Parathyroid adenoma (tissue), 2 donors: ENCODE results near the gene PLET1.

ENCODE experiments used
- H2AFZ ChIP-seq: fragments of 300-600 bp; sonication (generic); one replicate; pipeline ENCODE4 v1.7.0; 2017; ENCODE audit warnings: antibody characterized with exemption, mild to moderate bottlenecking
- H3K27ac ChIP-seq: fragments of 300-600 bp; sonication (generic); one replicate; pipeline ENCODE4 v1.7.0; 2017
- H3K27me3 ChIP-seq: fragments of 300-600 bp; sonication (generic); one replicate; pipeline ENCODE4 v1.7.0; 2017; ENCODE audit warnings: low read length; ENCODE audit not compliant: control insufficient read depth, insufficient read depth
- H3K36me3 ChIP-seq: fragments of 300-600 bp; sonication (generic); one replicate; pipeline ENCODE4 v1.7.0; 2017; ENCODE audit warnings: low read length; ENCODE audit not compliant: control insufficient read depth, insufficient read depth
- H3K4me1 ChIP-seq: fragments of 300-600 bp; sonication (generic); one replicate; pipeline ENCODE4 v1.7.0; 2017; ENCODE audit warnings: control low read depth
- H3K4me2 ChIP-seq: fragments of 300-600 bp; sonication (generic); one replicate; pipeline ENCODE4 v1.7.0; 2017; ENCODE audit warnings: low read length
- H3K4me3 ChIP-seq: fragments of 300-600 bp; sonication (generic); one replicate; pipeline ENCODE4 v1.7.0; 2017; ENCODE audit warnings: low read depth, low read length
- H3K79me2 ChIP-seq: fragments of 300-600 bp; sonication (generic); one replicate; pipeline ENCODE4 v1.7.0; 2017; ENCODE audit warnings: control low read depth
- H3K9ac ChIP-seq: fragments of 300-600 bp; sonication (generic); one replicate; pipeline ENCODE4 v1.7.0; 2017; ENCODE audit warnings: mild to moderate bottlenecking
- H3K9me3 ChIP-seq: fragments of 300-600 bp; sonication (generic); one replicate; pipeline ENCODE4 v1.7.0; 2017; ENCODE audit warnings: low read length; ENCODE audit not compliant: control insufficient read depth
- TF ChIP-seq, protein P1 (sequence below): fragments of 300-600 bp; sonication (generic); IDR thresholded peaks from one replicate; pipeline ENCODE4 v1.7.0; 2017; ENCODE audit warnings: antibody characterized with exemption, mild to moderate bottlenecking
- donor health status: primary hyperparathyroidism.

The PLET1 gene

DNA sequence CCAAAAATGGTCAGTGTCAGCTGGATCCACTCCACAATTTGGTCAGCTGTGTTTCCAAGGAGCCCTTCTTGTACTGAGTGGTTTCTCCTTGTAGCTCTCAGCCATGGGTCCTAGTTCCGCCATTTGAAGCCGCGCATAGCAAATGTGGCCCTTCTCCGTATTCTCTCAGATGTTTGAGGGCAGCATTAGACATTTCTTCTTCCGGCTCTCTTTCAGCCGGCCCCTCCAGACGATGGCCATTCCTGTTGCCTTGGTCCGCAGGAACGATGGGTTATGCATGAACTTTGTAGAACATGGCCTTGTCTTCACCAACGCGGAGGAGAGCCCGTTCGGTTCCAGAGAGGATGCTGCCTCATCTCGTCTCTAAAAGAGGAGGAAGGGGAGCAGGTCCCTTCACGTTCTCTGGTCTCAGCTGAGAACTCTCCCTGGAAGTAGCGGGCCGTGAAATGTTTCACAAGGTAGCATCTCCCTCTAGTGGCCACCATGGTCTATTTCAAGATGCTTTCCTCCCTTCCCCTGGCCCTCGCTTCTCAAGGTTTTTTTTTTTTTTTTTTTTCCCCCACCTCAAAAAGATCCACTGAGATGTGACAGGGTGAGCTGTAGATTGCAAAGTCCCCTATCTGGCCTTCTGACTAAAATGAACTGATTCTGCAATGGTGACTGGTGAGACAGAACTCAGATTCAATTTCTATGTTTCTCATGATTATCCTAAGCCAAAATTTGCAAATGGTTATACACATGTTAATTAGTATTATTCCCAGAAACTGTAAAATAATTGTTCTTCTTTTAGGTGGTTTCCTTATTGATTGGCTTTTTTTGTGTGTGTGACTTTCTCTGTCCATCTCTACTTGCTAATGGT lies 19.8 kb upstream of the PLET1 start:
- Histone ChIP-seq H3K27ac (no peak overlapping the region), H3K9ac (no peak overlapping the region), H3K4me2 (peak overlapping the region; percentile 90), H3K4me1 (no peaks in the 10 kb centered on the region), H2AFZ (peak overlapping the region; percentile 93), H3K4me3 (peak overlapping the region; percentile 47), H3K27me3 (no peaks in the 10 kb centered on the region), H3K79me2 (no peaks in the 10 kb centered on the region), H3K36me3 (no peaks in the 10 kb centered on the region), H3K9me3 (no peaks in the 10 kb centered on the region)
- TF ChIP-seq, protein P1, sequence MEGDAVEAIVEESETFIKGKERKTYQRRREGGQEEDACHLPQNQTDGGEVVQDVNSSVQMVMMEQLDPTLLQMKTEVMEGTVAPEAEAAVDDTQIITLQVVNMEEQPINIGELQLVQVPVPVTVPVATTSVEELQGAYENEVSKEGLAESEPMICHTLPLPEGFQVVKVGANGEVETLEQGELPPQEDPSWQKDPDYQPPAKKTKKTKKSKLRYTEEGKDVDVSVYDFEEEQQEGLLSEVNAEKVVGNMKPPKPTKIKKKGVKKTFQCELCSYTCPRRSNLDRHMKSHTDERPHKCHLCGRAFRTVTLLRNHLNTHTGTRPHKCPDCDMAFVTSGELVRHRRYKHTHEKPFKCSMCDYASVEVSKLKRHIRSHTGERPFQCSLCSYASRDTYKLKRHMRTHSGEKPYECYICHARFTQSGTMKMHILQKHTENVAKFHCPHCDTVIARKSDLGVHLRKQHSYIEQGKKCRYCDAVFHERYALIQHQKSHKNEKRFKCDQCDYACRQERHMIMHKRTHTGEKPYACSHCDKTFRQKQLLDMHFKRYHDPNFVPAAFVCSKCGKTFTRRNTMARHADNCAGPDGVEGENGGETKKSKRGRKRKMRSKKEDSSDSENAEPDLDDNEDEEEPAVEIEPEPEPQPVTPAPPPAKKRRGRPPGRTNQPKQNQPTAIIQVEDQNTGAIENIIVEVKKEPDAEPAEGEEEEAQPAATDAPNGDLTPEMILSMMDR, result peak; percentile 49

DNA sequence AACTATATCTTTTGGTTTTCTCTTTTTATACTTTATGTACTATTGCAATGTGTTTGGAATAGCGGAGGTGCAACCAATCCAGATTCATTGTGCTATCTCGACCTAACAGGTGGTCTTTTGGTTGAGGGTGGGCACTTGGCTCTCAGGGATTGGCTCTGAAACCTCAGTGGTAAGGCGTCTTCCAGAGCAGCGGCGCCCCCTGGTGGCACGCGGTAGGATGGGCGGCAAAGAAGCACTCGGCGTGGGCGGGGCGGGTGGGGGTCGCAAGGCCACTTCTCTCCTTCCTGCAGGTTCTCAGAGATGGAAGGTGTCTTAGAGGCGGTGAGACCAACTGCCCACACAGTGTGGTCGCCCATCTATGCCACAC lies 19.2 kb upstream of the PLET1 start:
- peak overlapping the region; percentile 93 for H2AFZ ChIP-seq
- no peak overlapping the region for H3K27ac ChIP-seq
- H3K9me3 ChIP-seq, result no peaks in the 10 kb centered on the region
- no peak overlapping the region for H3K9ac ChIP-seq
- TF ChIP-seq, protein P1, result peak; percentile 40
- H3K4me2 ChIP-seq, result peak overlapping the region; percentile 90
- H3K4me3 ChIP-seq, result peak overlapping the region; percentile 47
- no peaks in the 10 kb centered on the region for H3K79me2 ChIP-seq
- H3K4me1 ChIP-seq, result no peaks in the 10 kb centered on the region
- no peaks in the 10 kb centered on the region for H3K27me3 ChIP-seq
- no peaks in the 10 kb centered on the region for H3K36me3 ChIP-seq

DNA sequence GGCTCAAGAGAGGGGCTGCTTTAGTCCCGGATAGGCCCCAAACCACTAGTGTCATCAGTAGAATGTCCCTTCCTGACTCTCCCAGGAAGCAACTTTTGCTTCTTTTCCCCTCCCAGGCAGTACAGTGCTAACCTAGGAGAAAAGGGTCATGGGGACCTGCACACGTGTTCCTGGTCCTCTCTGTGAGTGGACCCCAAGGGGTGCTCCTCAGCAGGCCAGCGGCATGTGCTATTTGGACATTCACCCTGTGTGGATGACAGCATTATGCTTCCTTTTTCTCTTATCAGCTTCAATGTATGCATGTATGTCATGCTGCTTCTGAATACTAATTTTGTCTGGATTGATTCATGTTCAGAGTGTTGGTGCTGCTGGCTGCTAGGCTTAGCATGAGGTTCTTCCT lies 18.1 kb upstream of the PLET1 start:
- TF ChIP-seq, protein P1, result no peak
- H2AFZ ChIP-seq, result no peak overlapping the region
- no peak overlapping the region for H3K4me2 ChIP-seq
- H3K36me3 ChIP-seq, result no peaks in the 10 kb centered on the region
- no peaks in the 10 kb centered on the region for H3K9me3 ChIP-seq
- H3K4me1 ChIP-seq, result no peaks in the 10 kb centered on the region
- H3K4me3 ChIP-seq, result no peak overlapping the region
- no peak overlapping the region for H3K27ac ChIP-seq
- no peaks in the 10 kb centered on the region for H3K79me2 ChIP-seq
- H3K27me3 ChIP-seq, result no peaks in the 10 kb centered on the region
- H3K9ac ChIP-seq, result no peak overlapping the region

DNA sequence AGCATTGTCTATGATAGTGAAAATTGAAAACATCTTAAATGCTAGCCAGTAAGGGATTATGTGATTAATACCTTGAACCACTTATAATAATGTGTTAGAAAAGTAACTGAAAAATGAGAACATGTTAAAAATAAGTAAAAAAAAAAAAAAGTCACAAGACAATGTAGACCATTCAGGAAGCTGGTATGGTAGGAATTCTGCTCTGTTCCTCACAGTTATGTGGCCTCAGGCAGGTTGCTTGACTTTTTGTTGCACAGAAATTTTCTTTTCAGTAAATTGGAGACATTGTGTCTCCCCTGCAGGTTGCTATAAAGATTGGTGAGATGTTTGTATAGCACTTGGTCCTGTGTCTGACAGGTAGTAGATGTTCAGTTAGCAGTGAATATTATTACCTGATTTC lies 17.3 kb upstream of the PLET1 start:
- no peak overlapping the region for H3K27ac ChIP-seq

More for the DNA sequence above, 17.3 kb upstream of the PLET1 start:
- Histone ChIP-seq H3K4me3 (no peak overlapping the region), H3K4me1 (no peaks in the 10 kb centered on the region), H3K79me2 (no peaks in the 10 kb centered on the region), H3K4me2 (no peak overlapping the region), H3K9me3 (no peaks in the 10 kb centered on the region), H3K27me3 (no peaks in the 10 kb centered on the region), H2AFZ (no peak overlapping the region), H3K9ac (no peak overlapping the region), H3K36me3 (no peaks in the 10 kb centered on the region)
- TF ChIP-seq, protein P1, result no peak
